GM21515 (cell line): ENCODE measurements around the gene LIN9.
"Not testable (repeated sequence)": the region's sequence is repeated elsewhere in the genome, so short reads cannot be mapped to it uniquely, and the experiment has no call there.

Experiments
- ATAC-seq: cut with Tn5 transposase; IDR thresholded peaks from one replicate; pipeline ENCODE4 v1.9.1; 2021; ENCODE audit not compliant: unreplicated experiment

The LIN9 gene

DNA sequence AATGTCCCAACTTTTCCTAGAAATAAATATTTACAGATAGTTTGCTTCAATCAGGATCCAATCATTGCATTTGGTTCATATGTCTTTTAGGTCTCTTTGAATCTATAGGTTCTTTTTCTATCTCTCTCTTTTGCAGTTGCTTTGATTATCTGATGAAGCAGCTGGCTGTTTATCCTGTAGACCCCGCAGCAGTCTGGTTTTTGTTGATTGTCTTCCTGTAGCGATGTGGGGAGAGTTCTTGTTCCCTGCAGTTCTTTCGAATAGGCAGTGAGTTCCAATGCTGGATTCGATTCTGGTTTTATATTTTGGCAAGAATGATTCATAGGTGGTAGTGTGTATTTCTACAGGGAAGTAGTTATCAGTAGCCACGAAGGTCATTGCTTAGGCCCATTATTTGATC, 92.9 kb downstream of the LIN9 start:
- ATAC-seq = no peak

DNA sequence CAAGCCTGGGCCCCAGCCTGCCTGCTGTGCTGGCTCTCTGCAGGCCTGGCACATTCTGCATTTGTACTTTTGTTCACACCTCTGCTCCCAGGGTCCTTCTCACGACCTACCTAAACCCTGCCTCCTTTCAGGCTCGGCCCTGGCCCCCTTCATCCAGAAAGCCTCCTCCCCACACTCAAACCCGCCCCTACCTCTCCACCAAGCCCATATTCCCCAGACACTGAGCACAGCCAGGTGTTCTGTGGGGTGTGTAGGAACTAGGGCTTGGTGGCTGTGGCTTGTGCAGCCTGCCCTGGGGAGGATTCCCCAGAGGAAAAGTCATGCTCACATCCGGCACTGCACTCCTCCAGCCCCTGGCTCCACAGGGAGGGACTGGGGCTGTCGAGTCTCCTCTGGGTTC, 93.7 kb downstream of the LIN9 start:
- no peak for ATAC-seq

DNA sequence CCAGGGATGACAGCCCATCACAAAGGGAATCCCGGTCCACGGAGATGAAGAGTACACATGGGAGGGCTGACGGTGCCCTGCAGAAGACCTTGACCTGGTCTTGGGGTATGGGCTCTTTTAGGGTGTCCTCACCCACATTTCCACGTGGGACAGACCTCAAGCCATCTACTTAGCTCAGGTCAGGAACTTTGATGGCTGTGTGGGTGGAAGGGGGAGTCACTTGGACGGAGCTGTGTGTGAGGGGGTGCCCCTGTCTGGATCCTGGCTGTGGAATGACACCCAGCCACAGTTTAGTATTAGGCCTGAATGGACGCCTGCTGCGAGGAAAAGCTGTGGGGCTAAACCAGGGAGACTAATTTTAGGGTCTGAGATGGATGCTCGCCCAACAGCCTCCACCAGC, 96.4 kb downstream of the LIN9 start:
- no peak for ATAC-seq

DNA sequence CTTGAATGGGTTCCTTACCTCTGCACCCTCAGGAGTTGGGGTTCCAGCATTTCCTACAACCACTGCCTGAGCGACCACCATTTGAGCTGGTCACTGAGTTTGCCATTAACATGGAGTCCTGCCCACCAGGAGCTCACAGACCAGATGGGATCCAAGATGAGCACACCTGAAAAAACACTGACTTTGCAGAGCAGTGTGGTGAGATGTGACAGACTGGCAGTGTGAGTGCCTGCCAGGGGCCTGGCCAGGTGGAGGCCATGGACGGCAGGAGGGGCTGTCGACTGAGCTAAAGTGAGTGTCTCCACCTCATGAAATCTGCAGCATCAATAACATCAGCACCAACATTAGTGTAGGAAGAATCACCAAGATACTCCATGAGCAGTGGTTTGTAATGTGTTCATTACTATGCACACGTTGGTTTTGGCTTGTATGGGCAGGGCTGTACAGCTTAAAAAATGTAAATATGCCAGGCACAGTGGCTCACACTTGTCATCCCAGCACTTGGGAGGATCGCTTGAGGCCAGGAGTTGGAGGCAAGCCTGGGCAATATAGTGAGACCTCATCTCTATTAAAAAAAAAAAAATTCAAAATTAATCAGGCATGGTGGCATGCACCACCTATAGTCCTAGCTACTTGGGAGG, 97.7 kb downstream of the LIN9 start:
- ATAC-seq = no peak

DNA sequence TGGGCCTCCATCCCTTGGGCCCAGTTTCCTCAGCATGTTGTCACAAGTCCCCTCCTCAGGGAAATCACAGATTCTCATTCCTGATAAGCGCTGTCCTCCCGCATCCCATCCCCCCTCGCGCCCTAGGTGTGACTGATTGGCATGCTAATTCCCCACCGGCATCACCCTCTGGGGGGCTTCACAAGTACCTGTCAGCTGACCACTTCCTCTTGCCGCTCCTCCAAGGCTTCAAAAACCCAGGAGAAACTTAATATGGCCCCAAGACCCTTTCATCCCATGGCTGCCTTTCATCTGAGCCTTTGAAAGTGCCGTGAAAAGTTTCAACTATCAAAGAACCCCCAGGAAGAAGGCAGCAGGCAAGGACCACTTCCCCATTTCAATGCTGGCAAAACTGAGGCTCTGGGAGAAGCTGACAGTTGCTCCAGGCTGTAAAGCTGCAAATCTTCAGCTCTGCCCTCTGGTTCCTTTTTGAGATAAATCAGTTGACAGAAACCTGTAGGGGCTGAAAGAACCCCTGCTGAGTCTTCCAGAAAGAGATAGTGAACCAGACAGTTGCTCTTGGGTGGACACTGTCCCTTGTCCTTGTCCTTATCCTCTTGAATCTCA, 98.3 kb downstream of the LIN9 start:
- no peak for ATAC-seq

DNA sequence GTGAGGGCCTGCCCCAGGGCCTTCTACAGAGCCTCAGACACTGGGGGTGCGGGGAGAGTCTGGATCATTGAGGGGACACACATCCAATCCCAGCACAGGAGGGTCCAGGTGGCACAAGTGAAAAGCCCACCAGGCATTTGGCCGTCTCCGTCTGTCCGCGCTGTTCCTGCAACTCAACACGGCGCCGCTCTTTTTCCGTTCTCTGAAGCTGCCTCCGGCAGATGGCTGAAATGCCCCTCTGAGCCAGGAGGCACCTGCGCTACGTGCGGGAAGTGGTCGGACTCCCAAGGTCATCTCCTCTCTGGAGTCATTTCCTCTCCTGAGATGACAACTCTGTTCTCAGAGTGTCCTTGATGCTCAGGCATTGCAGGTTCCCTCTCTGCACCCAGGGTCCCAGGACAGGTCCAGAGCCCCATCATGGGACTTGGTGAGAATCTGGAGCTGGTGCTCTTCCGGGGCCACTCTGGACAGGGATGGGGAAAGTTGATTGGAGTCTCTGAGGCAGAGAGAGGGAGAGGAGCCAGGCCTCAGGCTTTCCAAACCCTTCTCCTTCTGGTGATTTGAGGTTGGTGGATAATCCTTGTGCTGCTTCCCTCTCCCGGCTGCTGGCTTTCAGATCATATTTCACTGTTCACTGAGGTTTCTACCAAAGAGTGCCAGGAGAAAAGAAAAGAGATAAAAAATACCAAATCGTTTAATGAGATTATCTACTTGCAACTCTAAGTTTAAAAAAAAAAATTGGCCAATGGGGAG, 99.5 kb downstream of the LIN9 start:
- no peak for ATAC-seq

DNA sequence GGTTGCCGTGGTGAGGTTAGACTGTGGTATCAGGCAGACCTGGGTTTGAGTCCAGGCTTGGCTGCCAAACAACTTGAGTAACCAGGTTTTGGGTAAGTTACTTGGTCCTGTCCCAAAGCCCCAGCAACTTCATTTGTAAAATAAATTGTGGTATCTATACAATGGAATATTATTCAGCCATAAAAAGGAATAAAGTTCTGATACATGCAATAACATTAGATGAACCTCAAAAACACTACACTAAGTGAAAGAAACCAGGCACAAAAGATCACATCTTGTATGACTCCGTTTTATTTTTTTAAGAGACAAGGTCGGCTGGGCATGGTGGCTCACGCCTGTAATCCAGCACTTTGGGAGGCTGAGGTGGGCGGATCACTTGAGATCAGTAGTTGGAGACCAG, 101.9 kb downstream of the LIN9 start:
- no peak for ATAC-seq

DNA sequence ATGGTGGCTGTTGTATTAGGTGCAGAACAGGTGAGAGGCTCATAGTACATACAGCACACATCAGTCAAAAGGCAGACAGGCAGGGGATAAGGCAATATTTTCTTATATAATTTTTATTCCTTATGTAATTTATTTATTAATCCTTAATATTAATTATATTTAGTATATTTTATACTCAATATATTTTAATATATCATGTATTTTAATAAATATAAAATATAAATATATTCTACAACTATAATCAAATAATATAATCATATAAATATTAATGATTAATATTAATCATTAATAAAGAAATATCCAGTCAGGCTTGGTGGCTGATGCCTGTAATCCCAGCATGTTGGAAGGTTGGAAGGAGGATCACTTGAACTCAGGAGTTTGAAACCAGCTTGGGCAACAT, 104.8 kb downstream of the LIN9 start:
- no peak for ATAC-seq

DNA sequence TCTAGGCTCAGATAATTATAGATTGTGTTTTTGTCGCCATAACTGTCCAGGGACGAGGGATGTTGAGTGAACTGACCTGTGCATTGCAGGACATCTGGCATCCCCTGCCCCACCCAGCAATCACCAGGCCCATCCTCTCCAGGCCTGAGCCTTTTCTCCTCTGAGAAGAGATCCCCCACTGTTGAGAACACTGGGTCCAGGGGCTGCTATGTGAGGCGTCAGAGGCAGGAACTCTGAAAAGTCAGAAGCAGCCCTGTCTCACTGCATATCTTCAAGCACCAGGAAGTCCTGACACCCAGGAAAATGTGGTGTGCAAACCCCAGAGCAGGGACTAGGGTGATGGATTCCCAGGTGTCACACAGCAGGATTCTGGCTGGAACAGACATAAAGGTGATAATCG, 105.3 kb downstream of the LIN9 start:
- ATAC-seq = no peak

DNA sequence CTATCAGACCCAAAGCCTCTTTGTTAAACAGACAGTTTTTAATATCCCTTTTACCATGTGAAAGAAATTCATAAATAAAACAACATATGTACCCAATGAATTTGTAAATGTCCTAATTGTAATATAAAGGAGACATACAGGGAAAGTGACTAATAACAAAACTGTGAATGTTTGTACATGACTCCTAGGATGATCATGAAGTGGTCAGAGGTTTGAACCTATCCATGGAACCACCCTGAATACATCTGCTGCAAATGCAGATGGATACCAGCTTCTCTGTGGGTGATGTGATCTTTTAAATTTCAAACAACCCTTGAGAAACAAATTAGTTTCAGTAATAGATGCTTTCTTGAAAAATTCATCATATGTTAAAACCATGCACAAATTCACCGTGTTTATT, 105.7 kb downstream of the LIN9 start:
- ATAC-seq = no peak

DNA sequence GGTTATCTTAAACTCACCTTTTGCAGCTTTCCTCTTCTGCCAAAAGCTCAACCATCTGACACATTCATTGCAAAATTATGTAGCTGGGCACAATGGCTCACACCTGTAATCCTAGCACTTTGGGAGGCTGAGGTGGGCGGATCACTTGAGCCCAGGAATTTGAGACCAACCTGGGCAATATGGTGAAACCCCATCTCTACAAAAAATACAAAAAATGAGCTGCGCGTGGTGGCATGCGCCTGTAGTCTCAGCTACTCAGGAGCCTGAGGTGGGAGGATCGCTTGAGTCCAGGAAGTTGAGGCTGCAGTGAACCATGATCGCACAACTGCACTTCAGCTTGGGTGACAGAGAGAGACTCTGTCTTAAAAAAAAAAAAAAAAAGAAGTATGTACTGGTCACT, 106.3 kb downstream of the LIN9 start:
- ATAC-seq = not testable (repeated sequence)

DNA sequence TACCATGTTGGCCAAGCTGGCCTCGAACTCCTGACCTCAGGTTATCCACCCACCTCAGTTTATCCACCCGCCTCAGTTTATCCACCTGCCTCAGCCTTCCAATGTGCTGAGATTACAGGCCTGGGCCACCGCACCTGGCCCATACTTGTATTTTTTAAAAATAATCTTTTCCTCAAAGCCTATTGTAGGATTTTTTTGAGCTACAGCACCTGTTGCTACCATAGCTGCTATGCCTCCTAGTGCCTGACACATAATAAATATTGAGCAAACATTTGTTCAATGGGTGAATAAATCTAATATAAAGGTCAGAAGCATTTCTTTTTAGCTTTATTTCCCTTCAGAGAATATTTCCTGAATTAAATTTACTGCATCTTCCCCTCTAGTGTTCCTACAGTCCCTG, 106.7 kb downstream of the LIN9 start:
- ATAC-seq = no peak

DNA sequence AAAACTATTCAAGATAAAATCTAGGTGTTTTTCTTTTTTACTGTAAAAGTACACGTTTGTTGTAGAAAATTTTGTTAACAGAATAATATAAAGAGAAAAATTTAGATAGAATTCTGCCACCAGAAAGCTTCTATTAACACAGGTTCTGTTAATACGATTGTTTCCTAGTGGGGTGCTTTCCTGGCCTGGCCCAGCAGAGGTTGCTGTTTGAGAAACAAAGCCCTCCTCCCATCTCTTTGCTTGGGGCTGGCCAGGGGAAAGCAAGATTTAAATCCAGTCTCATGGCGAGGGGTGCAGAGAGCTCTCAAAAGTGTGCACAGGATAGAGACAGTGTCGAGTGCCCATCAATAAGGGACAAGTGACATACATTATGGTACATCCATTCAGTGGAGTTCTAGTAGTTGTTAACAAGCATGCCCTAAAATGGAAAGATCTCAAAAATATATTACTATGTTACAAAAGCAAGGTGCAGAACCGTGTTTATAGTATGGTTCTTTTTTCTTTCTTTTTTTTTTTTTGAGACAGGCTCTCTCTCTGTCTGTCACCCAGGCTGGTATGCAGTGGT, 107.9 kb downstream of the LIN9 start:
- ATAC-seq = no peak

DNA sequence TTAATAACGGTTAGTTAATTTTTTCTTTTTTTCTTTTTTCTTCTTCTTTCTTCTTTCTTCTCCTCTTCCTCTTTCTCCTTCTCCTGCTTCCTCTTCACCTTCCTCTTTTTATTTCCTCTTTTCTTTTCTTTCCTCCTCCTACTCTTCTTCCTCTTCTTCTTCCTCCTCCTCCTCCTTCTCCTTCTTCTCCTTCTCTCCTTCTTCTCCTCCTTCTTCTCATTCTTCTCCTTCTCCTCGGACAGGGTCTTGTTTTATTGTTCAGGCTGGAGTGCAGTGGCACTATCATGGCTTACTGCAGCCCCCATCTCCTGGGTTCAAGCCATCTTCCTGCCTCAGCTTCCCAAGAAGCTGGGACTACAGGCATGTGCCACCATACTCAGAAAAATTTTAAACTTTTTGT, 109.0 kb downstream of the LIN9 start:
- ATAC-seq = no peak

DNA sequence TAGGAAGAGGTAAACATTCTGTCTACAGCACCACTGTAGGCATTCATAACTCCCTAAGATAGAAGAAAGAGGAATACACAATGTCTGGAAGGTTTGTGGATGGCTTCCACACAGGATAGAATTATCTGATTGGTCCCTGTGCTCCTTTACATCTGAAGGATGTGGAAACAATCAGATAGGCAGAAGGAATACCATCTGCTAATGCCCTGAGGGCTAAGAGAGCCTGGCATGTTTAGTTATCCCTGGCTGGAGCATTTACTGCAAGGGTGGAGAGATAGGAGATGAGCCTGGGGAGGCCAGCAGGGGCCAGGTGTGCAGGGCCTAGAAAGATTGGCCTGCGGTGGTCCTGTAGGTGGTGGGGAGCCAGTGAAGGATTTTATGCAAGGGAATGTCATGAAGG, 113.8 kb downstream of the LIN9 start:
- ATAC-seq = no peak

DNA sequence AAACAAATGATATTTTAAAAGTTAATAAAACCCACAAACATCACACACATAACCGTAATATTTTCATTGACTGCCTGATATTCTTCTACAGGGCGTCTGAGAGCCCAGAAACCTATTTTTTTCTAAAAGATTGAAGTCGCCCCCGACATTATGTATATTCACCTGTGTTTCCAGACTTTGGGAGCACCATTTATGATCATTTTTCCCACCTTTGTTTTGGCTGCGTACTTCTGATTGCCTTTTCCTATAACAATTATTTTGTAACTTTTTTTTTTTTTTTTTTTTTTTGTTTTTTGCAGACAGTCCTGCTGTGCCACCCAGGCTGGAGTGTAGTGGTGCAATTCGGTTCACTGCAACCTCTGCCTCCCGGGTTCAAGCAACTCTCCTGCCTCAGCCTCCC, 121.6 kb downstream of the LIN9 start:
- no peak for ATAC-seq

DNA sequence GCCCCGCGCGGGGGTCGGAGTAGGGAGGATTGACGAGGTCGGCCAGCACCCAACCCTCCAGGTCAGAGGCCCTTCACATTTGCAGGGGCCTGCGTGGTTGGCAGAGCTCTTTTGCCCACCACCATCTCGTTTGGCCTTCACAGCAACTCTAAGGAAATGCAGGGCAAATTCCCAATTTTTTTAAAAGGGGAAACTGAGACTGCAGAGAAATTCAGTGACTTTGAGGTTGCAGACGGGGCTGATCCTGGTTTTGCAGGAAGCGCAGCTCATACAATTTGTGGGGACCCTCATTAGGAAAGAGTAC, 122.0 kb downstream of the LIN9 start:
- no peak for ATAC-seq

DNA sequence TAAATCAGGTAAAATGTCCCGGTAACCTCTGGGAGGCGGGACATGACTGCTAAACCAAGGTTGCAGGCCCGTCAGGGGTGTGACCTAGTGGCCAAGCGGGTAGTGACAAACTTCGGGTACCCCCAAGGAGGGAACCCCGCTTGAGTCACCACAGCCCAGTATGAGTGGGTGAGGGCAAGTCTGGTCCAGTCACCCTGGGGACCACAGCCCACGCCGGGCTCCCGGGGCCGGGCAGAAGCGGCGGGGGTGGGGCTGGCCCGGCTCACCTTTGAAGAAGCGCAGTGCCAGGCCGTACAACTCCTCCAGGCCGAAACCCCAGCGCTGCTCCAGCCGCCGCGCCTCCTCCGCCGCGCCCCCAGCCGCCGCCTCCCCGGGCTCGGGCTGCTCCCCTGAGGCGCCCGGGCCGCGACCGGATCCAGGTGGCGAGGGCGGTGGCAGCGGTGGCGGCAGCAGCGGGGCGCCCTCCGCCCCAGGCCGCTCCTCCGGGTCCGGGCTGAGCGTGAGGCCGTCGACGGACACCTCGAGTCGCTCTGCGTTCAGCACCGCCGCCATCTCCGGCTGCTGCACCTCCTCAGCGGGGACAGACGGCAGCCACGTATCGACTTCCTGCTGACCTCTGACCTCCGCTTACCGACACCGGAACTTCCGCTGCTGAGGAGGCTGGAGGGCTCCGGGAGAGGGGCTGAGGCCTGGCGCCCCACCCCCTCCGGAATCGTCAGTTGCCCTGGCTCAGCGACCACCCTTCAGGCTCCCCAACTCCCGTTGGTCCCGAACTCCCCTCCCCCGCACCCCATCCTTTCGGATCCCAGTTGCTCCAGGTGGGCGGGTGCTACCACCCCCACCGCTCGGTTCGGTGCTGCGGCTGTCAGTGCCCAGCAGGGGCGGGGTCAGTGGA, 122.6 kb downstream of the LIN9 start, which contains the start of gene ACBD3:
TSS of gene ACBD3 (minus strand) at position 618 of the 895 bp plus-strand sequence. CDS start at position 552, 66 bp downstream.
- ATAC-seq = peak; percentile 95

DNA sequence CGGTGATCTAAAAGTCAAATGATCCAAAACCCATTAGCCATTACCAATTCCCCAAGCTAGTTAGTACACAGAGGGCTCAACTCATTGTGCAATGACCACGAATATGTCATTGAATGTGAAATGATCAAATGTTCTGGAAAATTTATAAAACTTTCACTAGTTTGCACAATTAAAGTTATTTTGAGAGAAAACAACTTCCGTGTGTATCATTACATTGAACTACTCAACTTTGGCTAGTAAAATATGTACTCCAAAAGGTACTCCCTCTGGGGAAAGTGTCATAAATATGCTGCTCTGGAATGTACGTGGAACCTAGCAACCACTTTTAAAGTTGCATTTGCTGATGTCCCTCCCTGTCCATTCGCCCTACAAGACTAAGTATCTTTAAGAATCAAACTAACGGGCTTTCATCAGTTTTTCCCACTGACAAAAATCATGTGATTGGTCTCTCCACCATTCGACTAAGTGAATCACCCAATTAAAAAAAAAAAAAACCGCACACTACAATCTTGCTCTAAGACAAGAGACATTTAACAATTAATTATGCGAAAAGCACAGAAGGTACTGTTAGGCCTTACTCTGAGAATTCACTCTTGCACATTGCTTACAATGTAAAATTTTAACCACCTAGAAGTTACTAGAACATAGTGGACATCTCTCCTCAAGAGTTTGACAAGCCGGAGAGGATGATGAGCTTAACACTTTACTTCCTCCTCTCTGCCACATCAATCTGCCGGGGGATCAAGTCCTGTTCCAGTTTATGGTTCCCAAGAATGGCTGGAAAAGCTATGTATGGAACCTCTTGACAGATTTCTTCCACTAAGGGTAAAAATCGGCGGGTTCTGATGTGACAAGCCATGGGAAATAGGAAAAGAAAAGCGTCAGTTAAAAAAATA, 123.6 kb downstream of the LIN9 start:
- no peak for ATAC-seq

DNA sequence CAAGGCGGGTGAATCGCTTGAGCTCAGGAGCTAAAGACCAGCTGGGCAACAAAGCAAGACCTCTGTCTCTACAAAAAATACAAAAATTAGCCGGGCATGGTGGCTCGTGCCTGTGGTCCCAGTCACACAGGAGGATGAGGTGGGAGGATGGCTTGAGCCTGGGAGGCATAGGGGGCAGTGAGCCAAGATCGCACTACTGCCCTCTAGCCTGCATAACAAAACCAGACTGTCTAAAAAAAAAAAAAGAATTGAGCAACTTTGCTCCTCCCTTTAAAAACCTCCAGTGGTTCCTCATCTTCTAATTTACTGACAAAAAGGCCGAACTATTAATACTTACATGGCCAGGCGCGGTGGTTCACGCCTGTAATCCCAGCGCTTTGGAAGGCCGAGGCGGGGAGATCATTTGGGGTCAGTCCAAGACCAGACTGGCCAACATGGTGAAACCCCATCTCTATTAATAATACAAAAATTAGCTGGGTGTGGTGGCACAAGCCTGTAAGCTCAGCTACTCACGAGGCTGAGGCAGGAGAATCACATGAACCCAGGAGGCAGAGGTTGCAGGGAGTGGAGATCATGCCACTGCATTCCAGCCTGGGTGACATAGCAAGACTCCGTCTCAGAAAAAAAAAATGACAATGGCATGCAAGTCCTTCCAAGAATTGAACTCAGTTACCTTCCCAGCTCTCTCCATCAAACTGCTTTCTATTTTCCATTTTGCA, 126.8 kb downstream of the LIN9 start:
- ATAC-seq = no peak
